ENCODE measurements around the gene OR9Q2.

OR9Q2 gene

DNA sequence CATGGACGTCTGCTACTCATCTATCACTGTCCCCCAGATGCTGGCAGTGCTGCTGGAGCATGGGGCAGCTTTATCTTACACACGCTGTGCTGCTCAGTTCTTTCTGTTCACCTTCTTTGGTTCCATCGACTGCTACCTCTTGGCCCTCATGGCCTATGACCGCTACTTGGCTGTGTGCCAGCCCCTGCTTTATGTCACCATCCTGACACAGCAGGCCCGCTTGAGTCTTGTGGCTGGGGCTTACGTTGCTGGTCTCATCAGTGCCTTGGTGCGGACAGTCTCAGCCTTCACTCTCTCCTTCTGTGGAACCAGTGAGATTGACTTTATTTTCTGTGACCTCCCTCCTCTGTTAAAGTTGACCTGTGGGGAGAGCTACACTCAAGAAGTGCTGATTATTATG, 9.2 kb upstream of the OR9Q2 start:
- Histone ChIP-seq H4K20me1 (ENCODE audit: insufficient read depth) (no peaks in the 10 kb centered on the region), H3K4me3 (IDR thresholded peaks at IDR 0.05; ENCODE audit: insufficient read depth, low read depth, low read length) (no peak overlapping the region), H2AFZ (ENCODE audit: low read depth) (no peak overlapping the region), H3K4me1 (ENCODE audit: low read depth, poor library complexity, severe bottlenecking) (peaks cover 33% of the 10 kb centered on the region), H3K27me3 (ENCODE audit: insufficient read depth, low read depth) (no peaks in the 10 kb centered on the region), H3K36me3 (ENCODE audit: insufficient read depth) (no peaks in the 10 kb centered on the region), H3K4me2 (no peak overlapping the region), H3K9ac (no peak overlapping the region), H3K27ac (no peak overlapping the region), H3K79me2 (ENCODE audit: insufficient read depth, low read depth) (no peaks in the 10 kb centered on the region)
- TF ChIP-seq, protein P1, sequence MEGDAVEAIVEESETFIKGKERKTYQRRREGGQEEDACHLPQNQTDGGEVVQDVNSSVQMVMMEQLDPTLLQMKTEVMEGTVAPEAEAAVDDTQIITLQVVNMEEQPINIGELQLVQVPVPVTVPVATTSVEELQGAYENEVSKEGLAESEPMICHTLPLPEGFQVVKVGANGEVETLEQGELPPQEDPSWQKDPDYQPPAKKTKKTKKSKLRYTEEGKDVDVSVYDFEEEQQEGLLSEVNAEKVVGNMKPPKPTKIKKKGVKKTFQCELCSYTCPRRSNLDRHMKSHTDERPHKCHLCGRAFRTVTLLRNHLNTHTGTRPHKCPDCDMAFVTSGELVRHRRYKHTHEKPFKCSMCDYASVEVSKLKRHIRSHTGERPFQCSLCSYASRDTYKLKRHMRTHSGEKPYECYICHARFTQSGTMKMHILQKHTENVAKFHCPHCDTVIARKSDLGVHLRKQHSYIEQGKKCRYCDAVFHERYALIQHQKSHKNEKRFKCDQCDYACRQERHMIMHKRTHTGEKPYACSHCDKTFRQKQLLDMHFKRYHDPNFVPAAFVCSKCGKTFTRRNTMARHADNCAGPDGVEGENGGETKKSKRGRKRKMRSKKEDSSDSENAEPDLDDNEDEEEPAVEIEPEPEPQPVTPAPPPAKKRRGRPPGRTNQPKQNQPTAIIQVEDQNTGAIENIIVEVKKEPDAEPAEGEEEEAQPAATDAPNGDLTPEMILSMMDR (conservative IDR thresholded peaks at IDR 0.05; ENCODE audit: low read depth, low read length) = no peak

- Histone ChIP-seq H3K27me3 (ENCODE audit: insufficient read depth, low read depth) (no peaks in the 10 kb centered on the region), H3K79me2 (ENCODE audit: insufficient read depth, low read depth) (no peaks in the 10 kb centered on the region), H4K20me1 (ENCODE audit: insufficient read depth) (no peaks in the 10 kb centered on the region), H3K4me3 (IDR thresholded peaks at IDR 0.05; ENCODE audit: insufficient read depth, low read depth, low read length) (no peak overlapping the region), H2AFZ (ENCODE audit: low read depth) (no peak overlapping the region), H3K9ac (no peak overlapping the region), H3K4me1 (ENCODE audit: low read depth, poor library complexity, severe bottlenecking) (peaks cover 29% of the 10 kb centered on the region), H3K27ac (no peak overlapping the region), H3K36me3 (ENCODE audit: insufficient read depth) (no peaks in the 10 kb centered on the region), H3K4me2 (no peak overlapping the region)
- TF ChIP-seq, protein P1 (conservative IDR thresholded peaks at IDR 0.05; ENCODE audit: low read depth, low read length) = no peak
These were observed 1.9 kb upstream of the OR9Q2 start for GRCh38 chr11:58186938-58187337.

DNA sequence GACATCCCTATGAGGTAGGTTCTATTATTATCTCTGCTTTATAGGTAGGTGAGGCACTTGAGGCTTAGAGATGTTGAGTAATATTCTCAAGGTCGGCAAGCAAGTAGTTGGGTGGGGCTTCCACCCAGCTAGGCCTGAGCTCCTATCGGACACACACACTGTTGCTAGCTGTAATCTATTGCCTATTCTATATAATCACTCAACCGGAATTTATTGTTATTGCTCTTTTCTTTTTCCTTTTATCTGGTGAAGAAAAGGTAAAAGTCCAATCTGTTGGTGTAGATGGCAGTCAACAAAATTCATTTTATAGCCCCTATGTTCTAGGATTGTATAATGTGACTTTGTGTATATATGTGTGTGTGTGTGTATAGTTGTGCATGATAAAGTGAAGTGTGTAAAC, 3.4 kb downstream of the OR9Q2 start:
- H3K27me3 ChIP-seq (ENCODE audit: insufficient read depth, low read depth) = no peaks in the 10 kb centered on the region
- H3K4me3 ChIP-seq (IDR thresholded peaks at IDR 0.05; ENCODE audit: insufficient read depth, low read depth, low read length) = no peak overlapping the region
- H3K9ac ChIP-seq = no peak overlapping the region
- no peak overlapping the region for H2AFZ ChIP-seq (ENCODE audit: low read depth)
- H4K20me1 ChIP-seq (ENCODE audit: insufficient read depth) = no peaks in the 10 kb centered on the region
- TF ChIP-seq, protein P1 (conservative IDR thresholded peaks at IDR 0.05; ENCODE audit: low read depth, low read length) = no peak
- H3K27ac ChIP-seq = no peak overlapping the region
- H3K4me2 ChIP-seq = no peak overlapping the region
- no peaks in the 10 kb centered on the region for H3K36me3 ChIP-seq (ENCODE audit: insufficient read depth)
- H3K79me2 ChIP-seq (ENCODE audit: insufficient read depth, low read depth) = no peaks in the 10 kb centered on the region
- no peaks in the 10 kb centered on the region for H3K4me1 ChIP-seq (ENCODE audit: low read depth, poor library complexity, severe bottlenecking)

DNA sequence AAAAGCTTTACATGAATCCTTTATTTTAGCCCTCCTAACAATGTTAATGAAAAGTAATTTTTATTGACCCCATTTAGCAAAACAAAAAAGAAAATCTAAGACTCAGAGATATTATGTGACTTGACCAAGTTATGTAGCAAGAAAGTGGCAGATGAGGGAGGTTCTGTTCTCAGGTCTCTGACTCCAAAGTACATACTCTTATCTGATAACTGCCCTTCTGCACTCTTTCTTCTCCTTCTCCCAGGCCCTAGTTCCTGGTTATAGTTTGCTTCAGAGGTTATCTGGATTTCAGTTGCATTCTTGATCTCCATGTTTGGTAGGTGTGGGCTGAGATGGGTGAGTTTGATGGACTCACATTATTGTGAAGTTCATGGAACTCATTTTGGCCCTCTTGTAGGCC, 4.5 kb downstream of the OR9Q2 start:
- Histone ChIP-seq H3K27ac (no peak overlapping the region), H3K36me3 (ENCODE audit: insufficient read depth) (no peaks in the 10 kb centered on the region), H3K4me3 (IDR thresholded peaks at IDR 0.05; ENCODE audit: insufficient read depth, low read depth, low read length) (no peak overlapping the region), H2AFZ (ENCODE audit: low read depth) (no peak overlapping the region), H3K9ac (no peak overlapping the region), H4K20me1 (ENCODE audit: insufficient read depth) (no peaks in the 10 kb centered on the region), H3K4me2 (no peak overlapping the region), H3K27me3 (ENCODE audit: insufficient read depth, low read depth) (no peaks in the 10 kb centered on the region), H3K4me1 (ENCODE audit: low read depth, poor library complexity, severe bottlenecking) (no peaks in the 10 kb centered on the region), H3K79me2 (ENCODE audit: insufficient read depth, low read depth) (no peaks in the 10 kb centered on the region)
- TF ChIP-seq, protein P1 (conservative IDR thresholded peaks at IDR 0.05; ENCODE audit: low read depth, low read length) = no peak
